DMS53 treated with DMSO at 0.1 percent for 48 hours (cell line): Measurements from ENCODE around the gene YTHDC2.

Experiments used
- DNase-seq: peaks from one replicate; lab custom pipeline; 2025; ENCODE audit not compliant: unreplicated experiment; lab: John Stamatoyannopoulos, UW

The YTHDC2 gene

DNA sequence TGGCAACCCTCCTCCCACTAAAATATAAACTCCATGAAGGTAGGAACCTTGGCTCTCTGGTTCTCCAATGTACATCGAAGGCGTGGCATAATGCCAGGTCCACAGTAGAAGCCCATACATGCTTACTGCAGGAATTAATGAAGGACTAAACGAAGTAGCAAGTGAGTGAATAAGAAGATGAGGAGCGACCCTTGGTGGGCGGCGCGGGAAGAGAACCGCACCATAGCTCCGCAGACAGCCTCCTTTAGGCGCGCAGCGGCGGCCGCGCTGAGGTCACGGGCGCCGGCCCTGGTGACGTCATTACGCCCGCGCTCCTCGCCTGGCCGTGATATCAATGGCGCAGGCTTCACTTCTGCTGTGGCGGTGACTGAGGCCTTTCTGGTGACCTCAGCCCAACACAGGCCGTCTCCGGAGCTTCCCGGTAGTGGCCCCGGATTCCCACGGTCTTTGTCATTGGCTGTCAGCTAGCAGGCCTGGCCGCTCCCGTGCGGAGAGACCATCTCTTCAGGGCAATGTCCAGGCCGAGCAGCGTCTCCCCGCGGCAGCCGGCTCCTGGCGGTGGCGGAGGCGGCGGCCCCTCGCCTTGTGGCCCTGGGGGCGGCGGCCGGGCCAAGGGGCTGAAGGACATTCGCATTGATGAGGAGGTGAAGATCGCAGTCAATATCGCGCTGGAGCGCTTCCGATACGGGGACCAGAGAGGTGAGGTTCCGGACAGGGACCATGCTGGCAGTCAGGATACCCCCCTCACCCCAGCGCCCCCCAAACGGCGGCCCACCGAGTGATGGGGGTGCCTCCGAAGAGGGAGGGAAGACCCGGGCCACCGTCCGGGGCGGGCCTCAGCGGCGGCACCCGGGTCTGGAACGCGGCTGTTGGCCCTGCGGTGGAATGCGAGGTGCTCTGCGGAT is at the start of gene YTHDC2:
TSS of gene YTHDC2 (plus strand) at position 311 of the 905 bp plus-strand sequence. CDS start at position 513, 202 bp downstream.
- peak; percentile 82 for DNase-seq

DNA sequence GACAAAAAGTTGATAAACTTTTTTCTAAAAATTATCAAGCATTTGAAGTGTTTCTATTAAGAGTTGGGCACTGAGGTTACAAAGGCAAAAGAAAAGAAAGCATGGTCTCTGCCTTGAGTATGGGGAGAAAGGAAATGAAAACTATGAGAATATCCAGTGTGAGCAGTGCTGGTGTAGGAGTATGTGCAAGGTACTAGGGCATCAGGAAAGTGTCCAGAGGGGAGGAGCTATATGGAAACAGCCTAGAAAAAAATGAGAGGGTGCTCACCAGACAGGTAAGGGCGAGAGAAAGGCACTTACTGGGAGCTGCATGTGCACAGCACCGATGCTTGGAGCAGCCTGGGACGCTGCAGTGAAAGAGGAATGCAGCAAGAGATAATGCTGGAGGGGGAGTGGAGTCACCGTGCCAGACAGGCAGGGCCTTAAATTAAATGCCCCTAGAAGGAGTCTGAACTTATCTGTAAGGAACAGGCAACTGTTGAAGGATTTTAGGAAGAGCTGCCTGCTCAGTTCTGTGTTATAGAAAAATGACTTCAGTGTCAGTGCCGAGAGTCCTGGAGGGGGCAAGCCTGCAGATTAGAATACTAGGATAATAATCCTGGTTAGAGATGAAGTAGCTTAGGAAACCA is 39.3 kb upstream of the YTHDC2 start:
- DNase-seq = no peak

DNA sequence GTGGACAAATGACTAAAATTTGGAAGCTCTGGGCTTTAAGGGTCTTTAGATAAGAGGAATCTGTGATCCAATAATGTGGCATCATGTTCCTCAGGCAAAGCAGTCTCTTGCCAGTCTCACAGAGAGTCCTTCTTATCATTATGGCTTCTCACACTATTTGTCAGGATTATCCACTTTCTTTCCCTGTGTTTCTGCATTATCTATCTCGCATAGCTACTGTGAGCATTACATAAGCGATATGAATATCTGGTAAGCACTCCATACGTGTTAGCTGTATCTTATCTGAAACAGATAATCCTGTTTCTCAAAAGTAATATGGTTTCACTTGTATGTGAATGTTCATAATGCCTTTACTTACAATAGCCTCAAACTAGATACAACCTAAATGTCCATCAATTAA is 34.8 kb upstream of the YTHDC2 start:
- DNase-seq = no peak

DNA sequence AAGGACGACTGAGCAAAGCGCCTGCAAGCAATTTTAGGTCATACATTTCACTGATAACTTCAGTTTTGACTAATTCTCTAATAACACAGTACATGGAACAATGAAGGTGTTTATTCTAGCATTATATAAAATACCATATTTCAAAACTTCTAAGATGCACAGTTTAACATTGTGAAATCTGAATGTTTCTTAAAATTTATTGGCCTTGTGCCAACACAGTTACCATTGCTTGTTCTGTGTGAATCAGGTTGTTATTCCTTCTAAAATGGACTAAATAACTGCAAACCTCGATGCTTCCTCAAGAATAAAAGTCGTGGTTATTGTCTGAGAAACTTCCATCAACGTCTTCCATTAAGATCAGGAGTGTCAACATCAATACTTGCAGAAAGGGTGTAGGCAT is 33.3 kb upstream of the YTHDC2 start:
- no peak for DNase-seq

DNA sequence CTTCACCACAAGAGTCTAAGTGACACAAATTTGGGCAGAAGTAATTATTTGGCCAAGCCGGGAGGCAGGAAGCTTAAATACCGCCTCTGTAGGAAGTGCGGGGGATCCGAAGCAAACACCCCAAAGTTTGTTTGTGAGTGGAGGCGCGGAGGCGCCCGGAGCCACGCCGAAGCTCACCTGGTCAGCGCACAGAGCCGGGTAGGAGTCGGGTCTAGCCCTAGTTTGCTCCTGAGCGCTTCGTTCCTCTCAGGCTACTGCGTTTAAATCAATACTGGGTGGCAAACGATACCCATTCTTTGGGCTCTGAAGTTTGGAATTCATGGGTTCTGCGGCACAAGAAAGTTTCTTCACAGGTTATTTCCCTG is 26.1 kb upstream of the YTHDC2 start:
- DNase-seq = peak; percentile 17

DNA sequence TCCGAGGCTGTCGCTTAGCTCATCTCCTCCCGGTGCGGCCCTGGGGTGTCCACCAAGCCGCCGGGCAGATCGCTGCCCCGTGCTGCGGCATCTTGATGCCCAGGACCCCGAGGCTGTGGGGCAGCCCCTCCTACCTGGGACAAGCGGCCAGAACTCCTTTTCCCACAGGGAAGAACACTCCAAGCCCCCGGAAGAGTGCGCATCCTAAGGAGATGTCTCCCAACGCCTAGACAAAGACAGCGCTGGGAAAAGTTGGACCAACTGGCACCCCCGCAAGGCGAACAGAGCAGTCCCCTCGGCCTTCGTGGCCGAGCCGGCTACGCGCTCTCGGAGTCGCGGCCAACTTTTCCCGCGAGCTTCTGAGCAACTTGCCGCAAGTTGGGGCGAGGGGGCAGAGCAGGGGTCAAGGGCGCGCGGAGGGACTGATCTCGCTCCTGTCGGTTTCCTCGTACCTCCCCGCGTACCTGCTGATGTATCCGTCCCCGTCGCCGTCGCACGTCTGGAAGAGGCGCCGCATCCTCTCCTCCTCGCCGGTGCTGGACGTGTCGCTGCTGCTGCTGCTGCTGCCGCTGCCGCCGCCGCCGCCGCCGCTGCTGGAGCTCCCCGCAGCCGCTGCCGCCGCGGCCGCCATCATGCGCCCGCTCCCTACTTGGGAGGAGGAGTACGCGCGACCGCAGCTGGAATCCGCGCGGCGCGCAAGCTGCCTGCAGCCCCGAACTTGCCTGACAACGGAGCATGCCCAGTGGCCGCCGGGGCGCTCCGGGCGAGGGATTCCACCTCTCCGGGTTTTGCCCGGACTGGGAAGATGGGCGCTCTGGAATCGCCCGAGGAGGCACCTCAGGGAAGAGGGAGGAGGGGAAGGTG is 25.5 kb upstream of the YTHDC2 start, which contains the start of gene MCC:
TSS of gene MCC (minus strand) at position 673 of the 864 bp plus-strand sequence.
- DNase-seq = peak; percentile 56

DNA sequence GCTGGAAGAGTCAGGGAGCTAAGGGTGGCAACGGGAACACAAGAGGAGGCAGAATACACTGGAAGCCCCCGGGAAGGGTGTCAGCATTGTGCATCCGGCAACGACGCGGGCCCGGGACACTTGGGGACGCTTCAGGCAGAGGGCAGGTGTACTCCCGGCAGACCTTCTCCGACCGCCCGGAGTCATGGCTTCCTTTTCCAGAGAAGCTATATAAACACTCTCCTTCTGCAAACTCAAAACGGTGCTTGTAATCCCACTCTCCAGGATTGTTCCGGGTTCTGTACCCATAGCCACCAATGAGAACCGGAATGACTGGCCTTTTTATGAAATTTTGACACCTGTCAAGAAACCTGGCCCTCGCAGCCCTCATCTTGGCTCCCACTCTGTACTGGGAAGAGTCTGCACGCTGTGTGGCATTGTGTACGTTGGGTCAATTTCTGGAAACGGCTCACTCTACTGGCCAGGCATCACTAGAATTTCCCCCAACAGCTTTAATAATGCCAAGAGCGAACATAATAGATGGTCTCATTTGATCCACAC is 24.8 kb upstream of the YTHDC2 start:
- DNase-seq = no peak

DNA sequence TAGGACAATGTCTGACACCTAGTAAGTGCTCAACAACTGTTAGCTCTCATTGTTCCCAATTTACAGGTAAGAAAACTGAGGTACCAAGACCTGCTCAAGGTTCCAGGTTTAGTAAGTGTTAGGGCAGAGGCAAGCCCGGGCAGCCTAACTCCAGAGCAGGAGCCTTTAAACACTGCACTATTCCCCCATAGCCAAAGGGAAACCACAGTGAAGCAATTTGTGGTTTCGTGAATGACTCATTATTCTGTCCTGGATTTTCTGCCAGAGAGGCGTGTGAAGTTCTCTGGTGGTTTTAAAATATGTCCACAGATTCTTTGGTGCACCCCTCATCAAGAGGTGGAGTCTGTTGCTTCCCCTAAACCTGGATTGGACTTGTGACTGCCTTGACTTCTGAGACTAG is 24.2 kb upstream of the YTHDC2 start:
- DNase-seq = no peak

DNA sequence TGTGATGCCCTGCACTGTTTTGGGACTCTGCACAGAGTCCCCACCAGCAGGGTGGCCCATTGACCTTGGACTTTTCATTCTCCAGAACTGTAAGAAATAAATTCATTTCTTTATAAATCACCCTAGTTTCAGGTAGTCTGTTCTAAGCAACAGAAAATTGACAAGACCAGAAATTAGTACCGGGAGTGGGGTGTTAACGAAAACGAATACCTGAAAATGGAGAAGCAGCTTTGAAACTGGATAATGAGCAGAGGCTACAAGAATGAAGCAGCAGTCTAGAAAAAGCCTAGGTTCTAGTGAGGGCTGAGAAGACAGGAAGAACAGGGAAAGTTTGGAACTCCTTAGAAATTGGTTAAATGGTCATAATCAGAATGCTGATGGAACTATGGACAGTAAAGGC is 23.2 kb upstream of the YTHDC2 start:
- no peak for DNase-seq

DNA sequence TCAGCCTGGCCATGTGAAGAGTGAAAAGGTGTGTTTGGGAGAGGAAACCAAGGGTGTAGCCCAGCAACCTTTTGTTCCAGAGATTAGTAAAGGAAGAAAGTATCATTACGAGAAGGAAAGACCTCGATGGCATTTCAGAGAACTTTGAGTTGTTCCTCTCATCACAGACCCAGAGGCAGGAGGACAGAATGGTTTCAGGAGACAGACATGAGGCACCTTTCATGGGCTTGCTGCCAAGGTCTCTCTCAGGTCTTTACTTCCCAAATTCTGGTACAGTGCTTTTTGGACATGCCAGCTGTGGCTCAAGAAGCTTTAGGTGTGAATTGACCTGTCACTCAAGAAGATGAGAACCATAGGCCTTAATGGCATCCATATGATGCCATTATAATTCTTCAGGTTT is 22.5 kb upstream of the YTHDC2 start:
- DNase-seq = no peak

DNA sequence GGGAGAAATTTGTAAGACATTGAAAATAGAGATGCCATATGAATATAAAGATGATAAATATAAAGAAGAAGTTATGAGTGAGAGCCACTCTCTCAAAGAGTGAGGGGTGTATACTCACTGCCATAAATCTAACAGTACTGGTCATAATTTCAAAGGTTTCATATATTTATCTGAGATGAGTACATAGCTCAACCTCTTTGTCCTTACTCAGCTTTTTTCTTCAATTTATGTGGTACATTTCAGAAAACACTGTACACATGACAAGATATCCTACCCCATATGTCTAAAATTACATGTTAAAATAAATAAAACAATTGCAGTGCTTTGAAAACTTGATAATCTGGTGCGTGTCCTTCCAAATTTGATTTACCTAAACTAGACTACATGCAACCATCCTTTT is 20.0 kb upstream of the YTHDC2 start:
- no peak for DNase-seq

DNA sequence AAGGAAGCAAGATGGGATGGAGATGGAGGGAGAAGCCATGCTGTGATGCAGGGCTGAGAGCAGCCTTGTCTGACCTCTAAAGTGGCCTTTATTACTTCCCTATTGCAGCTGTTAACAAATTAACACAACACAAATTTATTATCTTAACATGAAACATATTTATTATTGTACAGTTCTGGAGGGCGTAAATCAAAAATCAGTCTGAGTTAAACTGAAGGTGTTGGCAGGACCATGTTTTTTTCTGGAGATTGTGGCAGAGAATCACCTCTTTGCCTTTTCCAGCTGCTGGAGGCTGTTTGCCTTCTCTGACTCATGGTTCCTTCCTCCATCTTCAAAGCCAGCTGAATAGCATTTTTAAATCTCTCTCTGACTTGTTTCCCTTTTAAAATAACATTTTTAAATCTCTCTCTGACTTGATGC is 18.1 kb upstream of the YTHDC2 start:
- no peak for DNase-seq

DNA sequence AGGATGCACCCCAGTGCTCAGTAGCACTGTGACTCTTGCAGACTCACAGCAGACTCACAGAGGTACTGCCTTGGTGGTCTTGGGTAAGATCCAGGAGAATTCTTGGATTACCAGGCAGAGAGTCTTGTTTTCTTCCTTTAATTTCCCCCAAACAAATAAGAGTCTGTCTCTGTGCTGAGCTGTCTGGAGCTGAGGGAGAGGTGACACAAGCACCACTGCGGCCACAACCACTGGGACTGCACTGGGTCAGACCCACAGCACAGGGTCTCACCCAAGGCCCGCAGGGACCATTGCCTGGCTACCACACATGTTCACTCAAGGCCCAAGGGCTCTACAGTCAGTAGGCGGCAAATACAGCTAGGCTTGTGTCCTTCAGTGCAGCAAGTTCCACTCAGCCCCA is 11.4 kb upstream of the YTHDC2 start:
- no peak for DNase-seq

DNA sequence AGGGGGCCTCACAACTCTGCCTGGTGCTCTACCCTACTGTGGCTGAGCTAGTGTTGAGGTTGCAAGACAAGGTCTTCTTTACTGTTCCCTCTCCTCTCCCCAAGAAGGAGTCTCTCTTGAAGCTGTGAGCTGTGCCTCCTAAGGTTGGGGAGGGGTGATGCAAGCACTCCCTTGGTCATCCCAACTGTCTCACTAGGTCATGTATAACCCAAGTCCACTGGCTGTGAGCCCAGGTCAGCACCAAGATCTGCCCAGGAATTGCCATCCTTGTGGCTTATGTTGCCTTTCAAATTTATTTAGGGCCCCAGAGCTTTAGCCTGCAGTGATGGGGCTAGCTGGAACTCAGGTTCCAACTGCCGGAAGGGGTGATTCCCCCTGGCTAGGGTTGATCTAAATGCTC is 10.3 kb upstream of the YTHDC2 start:
- no peak for DNase-seq

DNA sequence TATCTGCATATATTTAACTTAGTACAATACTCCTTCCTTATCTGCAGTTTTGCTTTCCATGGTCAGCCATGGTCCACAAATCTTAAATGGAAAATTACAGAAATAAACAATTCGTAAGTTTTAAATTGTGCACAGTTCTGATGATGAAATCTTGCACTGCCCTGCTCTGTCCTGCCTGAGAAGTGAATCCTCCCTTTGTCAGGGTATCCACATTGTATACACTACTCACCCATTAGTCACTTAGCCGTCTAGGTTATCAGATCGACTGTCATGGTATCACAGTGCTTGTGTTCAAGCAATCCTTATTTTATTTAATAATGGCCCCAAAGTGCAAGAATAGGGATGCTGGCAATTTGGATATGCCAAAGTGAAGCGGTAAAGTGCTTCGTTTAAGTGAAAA is 8.3 kb upstream of the YTHDC2 start:
- no peak for DNase-seq

DNA sequence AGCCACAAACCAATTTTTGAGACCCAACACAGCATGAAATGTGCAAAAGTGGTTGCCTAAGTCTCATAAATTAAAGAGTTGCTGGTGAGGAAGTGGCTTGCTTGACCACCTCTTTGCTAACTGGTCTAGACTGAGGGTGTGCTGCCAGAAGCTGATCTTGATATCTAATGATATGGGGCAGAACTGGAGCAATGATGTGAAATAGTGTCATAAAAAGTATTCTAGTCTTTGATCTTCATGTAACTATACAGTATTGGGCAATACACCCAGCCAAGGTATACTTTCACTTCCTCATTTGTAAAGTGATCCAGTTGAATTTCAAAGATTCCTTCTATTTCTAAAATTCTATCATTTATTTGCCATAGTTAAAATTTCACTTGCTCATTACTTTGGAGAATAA is 5.9 kb upstream of the YTHDC2 start:
- no peak for DNase-seq

DNA sequence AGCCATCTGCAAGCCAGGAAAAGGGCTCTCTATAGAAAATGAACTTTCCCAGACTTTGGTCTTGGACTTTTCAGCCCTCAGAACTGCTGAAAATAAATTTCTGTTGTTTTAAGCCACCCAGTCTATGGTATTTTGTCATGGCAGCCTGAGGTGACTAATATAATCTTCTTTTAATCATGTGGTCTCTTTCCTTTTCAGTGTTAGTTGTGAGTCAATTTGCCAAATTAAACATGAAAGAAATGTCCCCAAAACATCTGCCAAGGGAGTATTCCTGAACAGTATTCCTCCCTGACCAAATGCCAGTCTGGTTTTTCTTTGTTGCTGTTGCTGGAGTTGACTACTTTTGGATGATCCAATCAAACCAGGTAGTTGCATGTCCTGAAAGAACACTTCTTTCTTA is 4.7 kb upstream of the YTHDC2 start:
- DNase-seq = no peak

DNA sequence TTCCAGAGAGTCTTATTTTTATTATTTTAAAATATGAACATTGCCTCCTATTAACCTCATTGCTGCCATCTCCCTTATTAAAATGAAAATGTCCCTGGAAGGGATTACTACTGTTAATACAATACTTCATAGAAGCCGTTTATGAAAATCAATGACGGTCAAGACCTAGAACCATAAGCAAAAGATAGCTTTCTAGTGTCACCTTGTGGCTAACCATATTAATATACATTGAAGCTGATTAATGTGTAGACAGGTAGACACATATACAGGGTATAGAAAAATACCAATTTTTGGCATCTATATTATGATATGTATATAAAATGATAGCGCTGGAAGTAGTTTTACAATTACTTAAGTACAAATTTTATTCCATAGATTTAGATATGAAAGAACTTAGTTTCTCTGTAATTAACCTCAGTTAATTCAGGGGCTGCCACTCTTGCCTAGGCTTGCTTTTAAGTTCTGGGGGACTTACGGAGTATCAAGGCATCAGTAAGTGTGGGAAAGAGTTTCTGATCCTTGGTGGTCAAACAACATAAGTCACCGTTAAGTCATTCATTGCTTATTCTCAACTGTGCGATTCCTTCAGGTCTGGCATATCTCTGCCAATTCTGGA is 2.5 kb upstream of the YTHDC2 start:
- peak; percentile 69 for DNase-seq

DNA sequence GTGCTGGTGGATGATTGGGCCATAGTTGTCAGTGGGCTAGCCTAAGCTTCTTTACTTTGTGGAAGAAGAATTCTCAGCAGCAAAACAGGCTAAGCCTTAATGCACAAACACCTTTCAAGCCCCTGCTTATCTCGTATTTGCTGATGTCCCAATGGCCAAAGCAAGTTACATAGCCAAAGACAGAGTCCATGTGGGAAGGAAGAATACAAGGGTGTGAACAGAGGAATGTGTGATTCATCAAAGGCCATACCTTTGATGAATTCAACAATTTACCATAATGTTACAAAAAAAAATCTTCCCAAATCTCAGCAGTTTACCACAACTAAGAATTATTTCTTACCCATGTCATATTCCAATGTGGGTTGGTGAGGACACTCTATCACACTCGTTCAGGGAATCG is 1.2 kb upstream of the YTHDC2 start:
- no peak for DNase-seq

DNA sequence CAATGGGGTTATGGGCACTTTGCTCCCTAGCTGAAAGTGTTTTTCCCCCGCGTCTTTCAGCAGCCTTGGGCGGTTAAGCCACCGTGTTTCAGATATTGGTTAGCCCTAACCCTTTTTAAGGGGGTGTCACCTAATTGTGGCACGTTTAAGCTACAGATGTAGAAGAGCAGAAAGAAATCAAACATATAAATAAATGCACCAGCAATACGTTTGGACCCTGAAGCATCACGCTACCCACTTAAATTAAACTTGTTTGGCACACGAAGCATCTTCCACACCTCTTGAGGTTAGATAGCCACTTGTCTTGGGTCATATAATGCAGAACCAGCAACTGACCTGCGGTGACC is 768 bp downstream of the YTHDC2 start:
- DNase-seq = no peak

DNA sequence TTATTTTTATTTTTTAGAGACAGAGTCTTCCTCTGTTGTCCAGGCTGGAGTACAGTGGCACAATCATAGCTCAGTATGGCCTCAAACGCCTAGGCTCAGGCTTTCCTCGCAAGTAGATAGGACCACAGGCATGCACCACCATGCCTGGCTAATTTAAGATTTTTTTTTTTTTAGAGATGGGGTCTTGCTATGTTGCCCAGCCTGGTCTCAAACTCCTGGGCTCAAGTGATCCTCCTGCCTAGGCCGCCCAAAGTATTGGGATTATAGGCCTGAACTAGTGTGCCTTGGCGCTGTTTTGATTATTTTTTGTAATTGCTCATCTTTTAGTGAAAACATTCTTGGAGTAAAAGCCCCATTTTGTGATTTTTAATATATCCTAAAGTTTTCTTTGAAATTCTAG is 5.4 kb downstream of the YTHDC2 start:
- DNase-seq = no peak
